Keratinocyte (primary cell): ENCODE results near the gene SPRYD3.
A peak's percentile ranks its signal among the peaks of the same experiment; 100 is the strongest.

Experiments used
- CTCF ChIP-seq, 3 experiments: IDR thresholded peaks in 1 of 3; conservative IDR thresholded peaks in 1 of 3; optimal IDR thresholded peaks in 1 of 3; 2 replicates in 2 of 3; 3 replicates in 1 of 3; pipeline versions ENCODE3 to v1.5.1; 2011; ENCODE audit warnings: low read length in 3 of 3, mild to moderate bottlenecking in 3 of 3, moderate library complexity in 2 of 3, control low read depth in 1 of 3, inconsistent platforms in 1 of 3; ENCODE audit not compliant: insufficient read depth in 2 of 3; ENCODE audit errors: extremely low read depth in 1 of 3
- EZH2 ChIP-seq: IDR thresholded peaks from one replicate; pipeline ENCODE4 v1.6.1; 2012; ENCODE audit warnings: inconsistent platforms, mild to moderate bottlenecking, low read length, moderate library complexity

- TF ChIP-seq EZH2 (no peak), CTCF (optimal IDR thresholded peaks at IDR 0.05 in 1 of 3, IDR thresholded peaks at IDR 0.05 in 1 of 3, conservative IDR thresholded peaks at IDR 0.05 in 1 of 3; ENCODE audit: extremely low read depth in 1 of 3, insufficient read depth in 2 of 3, low read length in 3 of 3) (peak in 2 of 3 experiments; percentile 85)
These were observed 12.9 kb downstream of the SPRYD3 start for GRCh38 chr12:53065975-53066931.
